ENCODE data around the gene SBF1.

Gene SBF1

DNA sequence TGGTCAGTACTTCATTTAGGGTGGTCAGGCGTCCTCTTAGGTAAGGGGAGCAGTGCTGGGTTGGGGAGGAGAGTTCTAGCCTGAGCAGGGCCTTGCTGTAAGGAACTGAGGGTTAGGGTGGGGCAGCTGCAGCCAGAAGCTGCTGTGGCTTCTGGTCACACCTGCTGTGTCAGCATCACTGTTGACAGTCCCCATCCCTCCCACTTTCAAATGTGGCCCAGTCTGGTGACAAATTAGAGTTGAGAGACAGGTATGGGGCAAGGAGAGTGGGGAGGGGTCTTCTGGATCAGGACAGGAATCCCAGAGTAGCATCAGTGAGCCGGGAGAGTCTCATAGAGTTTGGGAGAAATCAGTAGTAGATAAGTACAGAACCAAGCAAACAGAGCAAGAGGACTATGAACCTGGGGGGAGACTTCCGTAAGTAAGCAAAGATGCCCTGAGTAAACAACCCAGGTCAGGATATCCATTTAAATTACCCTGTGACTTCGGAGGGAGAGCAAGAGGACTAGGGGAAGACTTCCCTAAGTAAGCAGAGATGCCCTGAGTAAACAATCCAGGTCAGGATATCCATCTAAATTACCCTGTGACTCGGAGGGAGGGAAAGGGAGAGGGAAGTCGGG is 78.0 kb downstream of the SBF1 start:
- Histone ChIP-seq H4K20me1 (ENCODE audit: insufficient read depth, low read length) (no peaks in the 10 kb centered on the region), H3K27ac (ENCODE audit: low read length) (no peak overlapping the region), H3K9ac (ENCODE audit: low read length) (no peak overlapping the region), H3K4me1 (ENCODE audit: low read length) (no peaks in the 10 kb centered on the region), H3K4me2 (ENCODE audit: low read length) (no peak overlapping the region), H3K36me3 (replicated peaks; ENCODE audit: low read depth, low read length) (no peaks in the 10 kb centered on the region), H3K27me3 (ENCODE audit: low read depth, low read length) (no peaks in the 10 kb centered on the region), H3K4me3 (ENCODE audit: low read length) (no peak overlapping the region), H3K9me3 (ENCODE audit: insufficient read depth, low read length) (no peaks in the 10 kb centered on the region), H2AFZ (ENCODE audit: low read depth, low read length) (no peak overlapping the region), H3K79me2 (ENCODE audit: low read length) (no peaks in the 10 kb centered on the region)
- no peak for TF ChIP-seq EZH2phosphoT487 (IDR thresholded peaks at IDR 0.05; ENCODE audit: low read depth)
- TF ChIP-seq, protein P1, sequence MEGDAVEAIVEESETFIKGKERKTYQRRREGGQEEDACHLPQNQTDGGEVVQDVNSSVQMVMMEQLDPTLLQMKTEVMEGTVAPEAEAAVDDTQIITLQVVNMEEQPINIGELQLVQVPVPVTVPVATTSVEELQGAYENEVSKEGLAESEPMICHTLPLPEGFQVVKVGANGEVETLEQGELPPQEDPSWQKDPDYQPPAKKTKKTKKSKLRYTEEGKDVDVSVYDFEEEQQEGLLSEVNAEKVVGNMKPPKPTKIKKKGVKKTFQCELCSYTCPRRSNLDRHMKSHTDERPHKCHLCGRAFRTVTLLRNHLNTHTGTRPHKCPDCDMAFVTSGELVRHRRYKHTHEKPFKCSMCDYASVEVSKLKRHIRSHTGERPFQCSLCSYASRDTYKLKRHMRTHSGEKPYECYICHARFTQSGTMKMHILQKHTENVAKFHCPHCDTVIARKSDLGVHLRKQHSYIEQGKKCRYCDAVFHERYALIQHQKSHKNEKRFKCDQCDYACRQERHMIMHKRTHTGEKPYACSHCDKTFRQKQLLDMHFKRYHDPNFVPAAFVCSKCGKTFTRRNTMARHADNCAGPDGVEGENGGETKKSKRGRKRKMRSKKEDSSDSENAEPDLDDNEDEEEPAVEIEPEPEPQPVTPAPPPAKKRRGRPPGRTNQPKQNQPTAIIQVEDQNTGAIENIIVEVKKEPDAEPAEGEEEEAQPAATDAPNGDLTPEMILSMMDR (IDR thresholded peaks at IDR 0.05; ENCODE audit: low read depth, low read length), result no peak
